Pancreas (tissue), 10 donors: ENCODE data around the gene DPP8. TPM values are rescaled to one million over a fixed set of nuclear protein-coding genes. Genes with fewer than 3 reads are reported as not detected.
A peak's percentile ranks its signal among the peaks of the same experiment; 100 is the strongest.

Experiments used
- ATAC-seq, 4 donors: fragments of 200-7000 bp; cut with Tn5 transposase; one replicate each; pipeline versions ENCODE4 v1.8.0 to v1.9.1; 2020; ENCODE audit warnings: mild to moderate bottlenecking in 4 of 4, moderate library complexity in 4 of 4
- DNase-seq, 6 donors: peaks; one replicate each; pipeline ENCODE4 v3.0.0-alpha.2; 2020
- FAIRE-seq: peaks from 2 replicates; lab custom pipeline; 2012; peaks lifted over from hg19 to GRCh38; lab: Jason Lieb, UNC
- H3K27ac ChIP-seq, 4 donors: fragments of 200-600 bp; sonication (generic); 1 replicate in 3 of 4; 2 replicates in 1 of 4; pipeline versions ENCODE4 v1.5.0 to v1.8.0; 2020
- H3K27me3 ChIP-seq, 4 donors: fragments of 200-600 bp; one replicate each; pipeline ENCODE4 v1.8.0; 2021
- H3K36me3 ChIP-seq, 3 donors: fragments of 200-600 bp; sonication (generic) in 1 of 3; one replicate each; pipeline versions ENCODE4 v1.5.0 to v1.8.0; 2020 to 2021
- H3K4me1 ChIP-seq, 3 donors: fragments of 200-600 bp; one replicate each; pipeline ENCODE4 v1.8.0; 2021
- H3K4me3 ChIP-seq, 4 donors: fragments of 200-600 bp; sonication (generic) in 2 of 4; one replicate each; pipeline versions ENCODE4 v1.5.0 to v1.8.0; 2020 to 2021
- H3K9me3 ChIP-seq, 4 donors: fragments of 200-600 bp; one replicate each; pipeline ENCODE4 v1.8.0; 2021
- CTCF ChIP-seq, 4 donors: fragments of 200-600 bp; sonication (generic) in 3 of 4; IDR thresholded peaks; one replicate each; pipeline versions ENCODE4 v1.5.0 to v1.8.0; 2021; ENCODE audit warnings: antibody characterized with exemption in 4 of 4
- WGBS, 2 donors: extraction: QIAGEN DNeasy Blood & Tissue Kit; methylation state at CpG; one replicate each; pipeline ENCODE4 v1.1.7; 2013; 5-methylcytosine and 5-hydroxymethylcytosine counted together
- intact Hi-C, 3 donors: fragments of 100-400 bp; cut with DNase I; formaldehyde crosslinking; loops; one replicate each; pipeline versions ENCODE4 v1.11.1 to v1.14.2; 2022
- polyA plus RNA-seq, 2 donors: library from polyadenylated mRNA; stranded (reverse); fragments of 200-250 nt; gene quantifications; one replicate each; pipeline ENCODE4 v1.2.3, GENCODE V29; 2013
- total RNA-seq, 6 donors: library from RNA; stranded (reverse); fragmentation: NEBNext Ultra II Directional in 4 of 6; extraction: Animal tissue kit (Norgen Biotek cat#: 25700) in 4 of 6; gene quantifications; one replicate each; pipeline versions ENCODE4 v1.2.1 to v1.2.4, GENCODE V29; 2021 to 2023
- donor health status: healthy with polysubstance abuse.
- donor health status: DM: no; HTN: no; CAD: no; lungs with moderate emphysema.
- donor health status: DM: no; HTN: no; CAD: no.
- donor health status: control.
- donor health status: control.
- donor health status: Bipolar disorder and iron deficiency.
- donor health status: DM: yes; HTN: yes; CAD: no.
- donor health status: DM: no; HTN: no; CAD: no.
- donor health status: DM: no; HTN: no; CAD: no.
- donor health status: DM: yes; HTN: yes; CAD: no.

The DPP8 gene
- total and polyA plus RNA-seq, 8 donors: 4.7 to 17.1 (median 12.3) TPM

- H3K4me3 ChIP-seq: no peak overlapping the region
- DNase-seq (no peak), FAIRE-seq (no peak), ATAC-seq (no peak)
- no peak for TF ChIP-seq CTCF (IDR thresholded peaks at IDR 0.05)
- intact Hi-C loops: no loop called here
- WGBS, 2 donors: 86 to 93% methylated on average over 4 of the region's 4 CpGs
- H3K27me3 ChIP-seq: no peaks in the 10 kb centered on the region
- no peaks in the 10 kb centered on the region for H3K9me3 ChIP-seq
- no peak overlapping the region for H3K27ac ChIP-seq
- peaks cover 0 to 22% (median 4%) of the 10 kb centered on the region in 3 donors for H3K4me1 ChIP-seq
- no peaks in the 10 kb centered on the region for H3K36me3 ChIP-seq
These were observed 17.7 kb upstream of the DPP8 start for GRCh38 chr15:65535192-65535591.

- intact Hi-C loops: no loop called here
- TF ChIP-seq CTCF (IDR thresholded peaks at IDR 0.05): no peak
- H3K4me1 ChIP-seq: peaks cover 0 to 22% (median 4%) of the 10 kb centered on the region in 3 donors
- no peak overlapping the region for H3K27ac ChIP-seq
- DNase-seq (no peak), ATAC-seq (no peak), FAIRE-seq (no peak)
- 61 to 65% methylated on average over 5 of the region's 5 CpGs for WGBS, 2 donors
- H3K9me3 ChIP-seq: no peaks in the 10 kb centered on the region
- H3K36me3 ChIP-seq: no peaks in the 10 kb centered on the region
- H3K4me3 ChIP-seq: no peak overlapping the region
- H3K27me3 ChIP-seq: no peaks in the 10 kb centered on the region
These were observed 15.7 kb upstream of the DPP8 start for GRCh38 chr15:65533057-65533756.

- peaks cover 0 to 22% (median 4%) of the 10 kb centered on the region in 3 donors for H3K4me1 ChIP-seq
- FAIRE-seq: no peak
- H3K27ac ChIP-seq: no peak overlapping the region
- H3K9me3 ChIP-seq: no peaks in the 10 kb centered on the region
- no peaks in the 10 kb centered on the region for H3K27me3 ChIP-seq
- no peak overlapping the region for H3K4me3 ChIP-seq
- no peak for TF ChIP-seq CTCF (IDR thresholded peaks at IDR 0.05)
- DNase-seq: no peak
- whole genome bisulfite sequencing, 2 donors: 27 to 40% methylated on average over 1 of the region's 1 CpG
- no peaks in the 10 kb centered on the region for H3K36me3 ChIP-seq
- ATAC-seq: no peak
- intact Hi-C loops: no loop called here
These were observed 15.2 kb upstream of the DPP8 start for GRCh38 chr15:65532738-65533051.

- Histone ChIP-seq H3K4me3 (peak within 1 kb of the TSS; percentile 58 to 83 (median 82)), H3K4me1 (peaks cover 0 to 22% (median 4%) of the 10 kb centered on the region in 3 donors), H3K36me3 (no peaks in the 10 kb centered on the region), H3K27ac (peak within 1 kb of the TSS in 3 of 4 donors; percentile 25 to 58 (median 30)), H3K27me3 (no peaks in the 10 kb centered on the region), H3K9me3 (no peaks in the 10 kb centered on the region)
- no peak for TF ChIP-seq CTCF (IDR thresholded peaks at IDR 0.05)
- intact Hi-C loops: no loop called here
- 0% methylated on average over 71 to 88 of the region's 88 CpGs for whole genome bisulfite sequencing, 2 donors
- peak; percentile 79 to 97 (median 90) for DNase-seq
- ATAC-seq: peak; percentile 97 to 99 (median 98)
- FAIRE-seq: no peak
These were observed 13.0 kb upstream of the DPP8 start, which contains the start of gene HACD3 for GRCh38 chr15:65530318-65531111. HACD3 (plus strand) TSS chr15:65530463; CDS start chr15:65530632, 169 bp downstream.
